C4-2B (cell line): ENCODE measurements around the gene FAM13A.
A peak's percentile ranks its signal among the peaks of the same experiment; 100 is the strongest.
"Not testable (repeated sequence)": the region's sequence is repeated elsewhere in the genome, so short reads cannot be mapped to it uniquely, and the experiment has no call there.

Experiments used
- H3K27ac ChIP-seq: fragments of 450-650 bp; 2 replicates; pipeline ENCODE4 v1.5.1; 2017
- CTCF ChIP-seq: fragments of 450-650 bp; conservative IDR thresholded peaks from 2 replicates; pipeline ENCODE4 v1.5.1; 2017; ENCODE audit warnings: mild to moderate bottlenecking
- ZFX ChIP-seq: fragments of 450-650 bp; IDR thresholded peaks from 2 replicates; pipeline ENCODE4 v1.6.1; 2017

Gene FAM13A

GRCh38 chr4:89007338-89007939 lies 49.5 kb downstream of the FAM13A start:
- TF ChIP-seq ZFX, result no peak
- no peak for TF ChIP-seq CTCF
- H3K27ac ChIP-seq, result no peak overlapping the region

- TF ChIP-seq CTCF (no peak), ZFX (no peak)
- H3K27ac ChIP-seq, result no peak overlapping the region
Observed at GRCh38 chr4:89006307-89006706, 50.7 kb downstream of the FAM13A start.

DNA sequence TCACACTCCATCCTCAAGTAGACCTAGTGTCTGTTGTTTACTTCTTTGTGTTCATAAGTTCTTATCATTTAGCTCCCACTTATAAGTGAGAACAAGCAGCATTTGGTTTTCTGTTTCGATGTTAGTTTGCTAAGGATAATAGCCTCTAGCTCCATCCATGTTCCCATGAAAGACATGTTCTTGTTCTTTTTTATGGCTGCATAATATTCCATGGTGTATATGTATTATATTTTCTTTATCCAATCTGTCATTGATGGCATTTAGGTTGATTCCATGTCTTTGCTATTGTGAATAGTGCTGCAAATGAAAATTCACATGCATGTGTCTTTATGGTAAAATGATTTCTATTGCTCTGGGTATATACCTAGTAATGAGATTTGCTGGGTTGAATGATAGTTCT lies 51.9 kb downstream of the FAM13A start:
- H3K27ac ChIP-seq, result not testable (repeated sequence)

- H3K27ac ChIP-seq, result peak overlapping the region; percentile 50; the same call in 1 of the 2 replicates
- TF ChIP-seq ZFX, result no peak
- TF ChIP-seq CTCF, result no peak
Observed at GRCh38 chr4:89001647-89002445, 55.1 kb downstream of the FAM13A start.

- H3K27ac ChIP-seq, result no peak overlapping the region
- TF ChIP-seq CTCF, result no peak
- TF ChIP-seq ZFX, result no peak
Observed at GRCh38 chr4:89000844-89001360, 56.1 kb downstream of the FAM13A start.

GRCh38 chr4:89000382-89000781 lies 56.6 kb downstream of the FAM13A start:
- H3K27ac ChIP-seq, result no peak overlapping the region
- TF ChIP-seq ZFX (no peak), CTCF (no peak)

DNA sequence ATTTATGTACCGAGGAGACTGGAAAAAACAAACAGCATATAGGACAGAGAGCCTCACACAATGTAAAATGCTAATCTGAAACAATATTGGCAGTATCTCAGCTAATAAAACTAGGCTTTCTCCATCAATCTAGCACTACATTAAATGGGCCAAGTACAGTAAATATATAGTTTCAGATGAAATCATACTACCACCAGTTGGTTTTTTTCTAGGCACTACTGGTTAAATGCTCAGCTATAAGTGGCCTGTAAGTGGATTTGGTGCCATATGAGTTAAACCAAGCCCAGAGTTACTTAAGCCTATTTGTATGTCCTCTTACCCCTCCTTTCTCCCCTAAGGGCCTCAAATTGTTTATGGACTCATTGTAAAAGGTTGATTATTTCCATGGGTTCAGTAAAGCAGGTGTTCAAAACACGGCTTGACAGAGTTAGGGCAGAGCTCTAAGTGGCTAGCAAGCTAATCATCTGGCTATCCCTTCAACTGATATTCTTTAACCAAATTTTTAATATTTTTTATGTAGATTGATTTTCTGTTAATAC lies 57.5 kb downstream of the FAM13A start:
- no peak for TF ChIP-seq ZFX
- no peak for TF ChIP-seq CTCF
- no peak overlapping the region for H3K27ac ChIP-seq
